Activated CD4-positive, alpha-beta T cell treated with anti-CD3 and anti-CD28 coated beads, Interleukin-2, amount 50 U/mL, for 24 hours (primary cell): ENCODE data around the gene IL4R.

Source experiments
- DNase-seq, 2 donors: peaks; one replicate each; pipeline ENCODE4 v3.0.0-alpha.2; 2020; ENCODE audit warnings: low read depth in 1 of 2, low spot score in 1 of 2

IL4R gene

GRCh38 chr16:27353853-27354252 is 40.1 kb downstream of the IL4R start:
- DNase-seq = no peak

GRCh38 chr16:27355610-27356009 is 41.8 kb downstream of the IL4R start:
- DNase-seq = no peak

- DNase-seq = no peak
Measured at GRCh38 chr16:27356794-27357193, 43.0 kb downstream of the IL4R start.

- no peak for DNase-seq
Measured at GRCh38 chr16:27359051-27359450, 45.3 kb downstream of the IL4R start.

- DNase-seq = no peak
Measured at GRCh38 chr16:27359615-27360014, 45.8 kb downstream of the IL4R start.

GRCh38 chr16:27361987-27362386 is 48.2 kb downstream of the IL4R start:
- DNase-seq = no peak

GRCh38 chr16:27362570-27363245 is 48.9 kb downstream of the IL4R start:
- DNase-seq = no peak

- DNase-seq = no peak
Measured at GRCh38 chr16:27363246-27363632, 49.5 kb downstream of the IL4R start.

- DNase-seq = no peak
Measured at GRCh38 chr16:27363797-27364196, 50.0 kb downstream of the IL4R start.

GRCh38 chr16:27364493-27365141 is 50.8 kb downstream of the IL4R start:
- DNase-seq = no peak

GRCh38 chr16:27365142-27366089 is 51.6 kb downstream of the IL4R start:
- no peak for DNase-seq

GRCh38 chr16:27366687-27367460 is 53.1 kb downstream of the IL4R start:
- peak in 1 of 2 donors; percentile 25 for DNase-seq

GRCh38 chr16:27367461-27368357 is 53.9 kb downstream of the IL4R start:
- peak; percentile 82 to 93 for DNase-seq

GRCh38 chr16:27368358-27368722 is 54.6 kb downstream of the IL4R start:
- no peak for DNase-seq

- no peak for DNase-seq
Measured at GRCh38 chr16:27369806-27370205, 56.0 kb downstream of the IL4R start.

- DNase-seq = no peak
Measured at GRCh38 chr16:27370318-27370717, 56.5 kb downstream of the IL4R start.

GRCh38 chr16:27373312-27373711 is 59.5 kb downstream of the IL4R start:
- no peak for DNase-seq

- no peak for DNase-seq
Measured at GRCh38 chr16:27374221-27374803, 60.5 kb downstream of the IL4R start.

GRCh38 chr16:27374804-27375425 is 61.1 kb downstream of the IL4R start:
- DNase-seq = no peak
